SK-N-SH (cell line): Measurements from ENCODE around the gene S100A8.

ENCODE experiments used
- FOSL2 ChIP-seq: IDR thresholded peaks from 2 replicates; pipeline ENCODE4 v1.4.0; 2012; ENCODE audit warnings: low read depth, mild to moderate bottlenecking, moderate library complexity, borderline replicate concordance
- TF ChIP-seq, protein P1 (sequence below): fragments of 200-600 bp; sonication (generic); IDR thresholded peaks from 2 replicates; pipeline ENCODE4 v1.6.1; 2017; ENCODE audit warnings: antibody characterized with exemption, mild to moderate bottlenecking, moderate library complexity
- TF ChIP-seq, protein P2 (sequence below): IDR thresholded peaks from 2 replicates; pipeline ENCODE4 v1.4.0; 2012; ENCODE audit warnings: low read depth

- TF ChIP-seq, protein P1, sequence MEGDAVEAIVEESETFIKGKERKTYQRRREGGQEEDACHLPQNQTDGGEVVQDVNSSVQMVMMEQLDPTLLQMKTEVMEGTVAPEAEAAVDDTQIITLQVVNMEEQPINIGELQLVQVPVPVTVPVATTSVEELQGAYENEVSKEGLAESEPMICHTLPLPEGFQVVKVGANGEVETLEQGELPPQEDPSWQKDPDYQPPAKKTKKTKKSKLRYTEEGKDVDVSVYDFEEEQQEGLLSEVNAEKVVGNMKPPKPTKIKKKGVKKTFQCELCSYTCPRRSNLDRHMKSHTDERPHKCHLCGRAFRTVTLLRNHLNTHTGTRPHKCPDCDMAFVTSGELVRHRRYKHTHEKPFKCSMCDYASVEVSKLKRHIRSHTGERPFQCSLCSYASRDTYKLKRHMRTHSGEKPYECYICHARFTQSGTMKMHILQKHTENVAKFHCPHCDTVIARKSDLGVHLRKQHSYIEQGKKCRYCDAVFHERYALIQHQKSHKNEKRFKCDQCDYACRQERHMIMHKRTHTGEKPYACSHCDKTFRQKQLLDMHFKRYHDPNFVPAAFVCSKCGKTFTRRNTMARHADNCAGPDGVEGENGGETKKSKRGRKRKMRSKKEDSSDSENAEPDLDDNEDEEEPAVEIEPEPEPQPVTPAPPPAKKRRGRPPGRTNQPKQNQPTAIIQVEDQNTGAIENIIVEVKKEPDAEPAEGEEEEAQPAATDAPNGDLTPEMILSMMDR, result no peak
- TF ChIP-seq FOSL2, result no peak
- TF ChIP-seq, protein P2, sequence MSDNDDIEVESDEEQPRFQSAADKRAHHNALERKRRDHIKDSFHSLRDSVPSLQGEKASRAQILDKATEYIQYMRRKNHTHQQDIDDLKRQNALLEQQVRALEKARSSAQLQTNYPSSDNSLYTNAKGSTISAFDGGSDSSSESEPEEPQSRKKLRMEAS, result no peak
Measured at GRCh38 chr1:153346077-153346723, 44.7 kb downstream of the S100A8 start.
